ENCODE data around the gene PPFIA2.

The PPFIA2 gene

DNA sequence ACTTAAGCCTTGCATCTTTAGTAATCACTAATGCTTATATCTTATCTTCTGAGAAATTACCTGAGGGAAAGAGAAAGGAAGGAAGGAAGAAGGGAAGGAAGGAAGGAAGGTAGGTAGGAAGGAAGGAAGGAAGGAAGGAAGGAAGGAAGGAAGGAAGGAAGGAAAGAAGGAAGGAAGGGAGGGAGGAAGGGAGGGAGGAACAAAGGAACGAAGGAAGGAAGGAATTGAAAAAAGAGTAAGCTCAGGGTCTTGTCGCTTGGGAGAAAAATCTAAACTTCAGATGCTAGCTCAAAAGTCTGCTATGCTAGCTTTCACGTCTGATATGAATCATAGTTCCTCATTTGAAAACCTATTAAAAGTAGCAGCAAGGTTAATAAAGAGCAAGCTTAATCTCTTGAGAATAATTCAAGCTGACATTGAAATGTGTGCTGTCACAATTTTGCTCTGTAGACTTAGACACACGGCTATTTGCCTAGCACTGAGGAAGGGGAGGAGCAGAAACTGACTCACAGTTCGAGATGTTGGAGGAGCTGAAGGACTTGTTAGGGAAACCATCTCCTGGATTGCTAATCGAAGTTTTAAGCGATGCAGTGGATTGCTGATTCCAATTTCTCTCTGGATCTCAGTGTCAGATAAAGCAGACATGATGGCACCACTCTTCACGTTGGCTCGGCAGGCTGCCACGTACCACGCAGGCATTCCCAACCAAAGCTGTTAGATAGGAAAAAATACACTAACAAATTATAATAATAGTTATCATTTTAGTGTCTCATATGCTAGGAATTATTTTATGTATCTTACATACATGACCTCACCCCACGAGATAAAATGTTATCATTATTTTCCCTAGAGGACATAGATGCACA is 464.6 kb downstream of the PPFIA2 start:
- no peaks in the 10 kb centered on the region for H3K9me3 ChIP-seq (ENCODE audit: control insufficient read depth, insufficient read depth, low read length)
- no peaks in the 10 kb centered on the region for H3K27me3 ChIP-seq (ENCODE audit: control insufficient read depth, insufficient read depth, low read length)
- no peak overlapping the region for H3K4me3 ChIP-seq (ENCODE audit: low read depth, low read length)
- H3K36me3 ChIP-seq (ENCODE audit: control insufficient read depth, insufficient read depth, low read length), result no peaks in the 10 kb centered on the region
- H3K4me1 ChIP-seq (ENCODE audit: control insufficient read depth, insufficient read depth, low read length), result no peaks in the 10 kb centered on the region
- no peak overlapping the region for H3K9ac ChIP-seq (ENCODE audit: low read depth, low read length)

GRCh38 chr12:81288651-81289050 is 470.5 kb downstream of the PPFIA2 start:
- Histone ChIP-seq H3K27me3 (ENCODE audit: control insufficient read depth, insufficient read depth, low read length) (no peaks in the 10 kb centered on the region), H3K4me1 (ENCODE audit: control insufficient read depth, insufficient read depth, low read length) (no peaks in the 10 kb centered on the region), H3K36me3 (ENCODE audit: control insufficient read depth, insufficient read depth, low read length) (no peaks in the 10 kb centered on the region), H3K9me3 (ENCODE audit: control insufficient read depth, insufficient read depth, low read length) (no peaks in the 10 kb centered on the region), H3K4me3 (ENCODE audit: low read depth, low read length) (no peak overlapping the region), H3K9ac (ENCODE audit: low read depth, low read length) (no peak overlapping the region)

GRCh38 chr12:81284137-81284536 is 475.0 kb downstream of the PPFIA2 start:
- Histone ChIP-seq H3K4me1 (ENCODE audit: control insufficient read depth, insufficient read depth, low read length) (no peaks in the 10 kb centered on the region), H3K9me3 (ENCODE audit: control insufficient read depth, insufficient read depth, low read length) (no peaks in the 10 kb centered on the region), H3K36me3 (ENCODE audit: control insufficient read depth, insufficient read depth, low read length) (no peaks in the 10 kb centered on the region), H3K4me3 (ENCODE audit: low read depth, low read length) (no peak overlapping the region), H3K27me3 (ENCODE audit: control insufficient read depth, insufficient read depth, low read length) (no peaks in the 10 kb centered on the region), H3K9ac (ENCODE audit: low read depth, low read length) (no peak overlapping the region)

- no peaks in the 10 kb centered on the region for H3K4me1 ChIP-seq (ENCODE audit: control insufficient read depth, insufficient read depth, low read length)
- no peaks in the 10 kb centered on the region for H3K9me3 ChIP-seq (ENCODE audit: control insufficient read depth, insufficient read depth, low read length)
- H3K4me3 ChIP-seq (ENCODE audit: low read depth, low read length), result no peak overlapping the region
- H3K9ac ChIP-seq (ENCODE audit: low read depth, low read length), result no peak overlapping the region
- no peaks in the 10 kb centered on the region for H3K27me3 ChIP-seq (ENCODE audit: control insufficient read depth, insufficient read depth, low read length)
- no peaks in the 10 kb centered on the region for H3K36me3 ChIP-seq (ENCODE audit: control insufficient read depth, insufficient read depth, low read length)
Measured at GRCh38 chr12:81274637-81275529, 484.3 kb downstream of the PPFIA2 start.

- Histone ChIP-seq H3K4me3 (ENCODE audit: low read depth, low read length) (no peak overlapping the region), H3K9me3 (ENCODE audit: control insufficient read depth, insufficient read depth, low read length) (no peaks in the 10 kb centered on the region), H3K9ac (ENCODE audit: low read depth, low read length) (no peak overlapping the region), H3K27me3 (ENCODE audit: control insufficient read depth, insufficient read depth, low read length) (no peaks in the 10 kb centered on the region), H3K4me1 (ENCODE audit: control insufficient read depth, insufficient read depth, low read length) (no peaks in the 10 kb centered on the region), H3K36me3 (ENCODE audit: control insufficient read depth, insufficient read depth, low read length) (no peaks in the 10 kb centered on the region)
Measured at GRCh38 chr12:81270385-81270784, 488.8 kb downstream of the PPFIA2 start.

DNA sequence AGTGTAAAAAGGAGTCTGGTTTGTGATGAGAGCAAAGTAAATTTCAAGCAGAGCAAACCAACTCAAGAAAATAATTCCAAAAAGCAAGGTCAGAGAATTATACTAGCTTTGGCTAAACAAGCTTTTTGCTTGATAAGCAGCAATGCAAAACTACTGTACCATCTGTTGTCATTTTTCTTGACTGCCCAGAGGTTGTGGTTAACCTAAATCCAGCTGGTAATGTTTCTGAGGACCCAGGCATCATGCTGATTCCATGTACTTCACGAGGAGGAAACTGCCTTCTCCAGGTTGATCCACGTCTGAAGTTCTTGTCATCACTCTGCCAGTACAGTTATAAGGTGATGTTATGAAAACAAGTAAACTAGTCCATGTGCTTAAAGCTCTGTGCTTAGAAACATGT is 496.1 kb downstream of the PPFIA2 start:
- no peaks in the 10 kb centered on the region for H3K9me3 ChIP-seq (ENCODE audit: control insufficient read depth, insufficient read depth, low read length)
- peaks cover 3% of the 10 kb centered on the region for H3K4me1 ChIP-seq (ENCODE audit: control insufficient read depth, insufficient read depth, low read length)
- no peaks in the 10 kb centered on the region for H3K36me3 ChIP-seq (ENCODE audit: control insufficient read depth, insufficient read depth, low read length)
- no peak overlapping the region for H3K9ac ChIP-seq (ENCODE audit: low read depth, low read length)
- no peaks in the 10 kb centered on the region for H3K27me3 ChIP-seq (ENCODE audit: control insufficient read depth, insufficient read depth, low read length)
- no peak overlapping the region for H3K4me3 ChIP-seq (ENCODE audit: low read depth, low read length)

GRCh38 chr12:81261508-81262207 is 497.5 kb downstream of the PPFIA2 start:
- H3K4me1 ChIP-seq (ENCODE audit: control insufficient read depth, insufficient read depth, low read length), result peaks cover 3% of the 10 kb centered on the region
- no peaks in the 10 kb centered on the region for H3K9me3 ChIP-seq (ENCODE audit: control insufficient read depth, insufficient read depth, low read length)
- H3K36me3 ChIP-seq (ENCODE audit: control insufficient read depth, insufficient read depth, low read length), result no peaks in the 10 kb centered on the region
- no peak overlapping the region for H3K9ac ChIP-seq (ENCODE audit: low read depth, low read length)
- H3K27me3 ChIP-seq (ENCODE audit: control insufficient read depth, insufficient read depth, low read length), result no peaks in the 10 kb centered on the region
- H3K4me3 ChIP-seq (ENCODE audit: low read depth, low read length), result no peak overlapping the region

- Histone ChIP-seq H3K4me1 (ENCODE audit: control insufficient read depth, insufficient read depth, low read length) (peaks cover 5% of the 10 kb centered on the region), H3K9me3 (ENCODE audit: control insufficient read depth, insufficient read depth, low read length) (no peaks in the 10 kb centered on the region)
Measured at GRCh38 chr12:81259360-81259759, 499.8 kb downstream of the PPFIA2 start.

GRCh38 chr12:81257947-81258551 is 501.1 kb downstream of the PPFIA2 start:
- Histone ChIP-seq H3K9me3 (ENCODE audit: control insufficient read depth, insufficient read depth, low read length) (no peaks in the 10 kb centered on the region), H3K4me3 (ENCODE audit: low read depth, low read length) (no peak overlapping the region), H3K36me3 (ENCODE audit: control insufficient read depth, insufficient read depth, low read length) (no peaks in the 10 kb centered on the region), H3K4me1 (ENCODE audit: control insufficient read depth, insufficient read depth, low read length) (peaks cover 5% of the 10 kb centered on the region), H3K27me3 (ENCODE audit: control insufficient read depth, insufficient read depth, low read length) (no peaks in the 10 kb centered on the region), H3K9ac (ENCODE audit: low read depth, low read length) (no peak overlapping the region)

More at GRCh38 chr12:81259360-81259759, 499.8 kb downstream of the PPFIA2 start:
- H3K27me3 ChIP-seq (ENCODE audit: control insufficient read depth, insufficient read depth, low read length), result no peaks in the 10 kb centered on the region
- no peaks in the 10 kb centered on the region for H3K36me3 ChIP-seq (ENCODE audit: control insufficient read depth, insufficient read depth, low read length)
- H3K9ac ChIP-seq (ENCODE audit: low read depth, low read length), result no peak overlapping the region
- H3K4me3 ChIP-seq (ENCODE audit: low read depth, low read length), result no peak overlapping the region

DNA sequence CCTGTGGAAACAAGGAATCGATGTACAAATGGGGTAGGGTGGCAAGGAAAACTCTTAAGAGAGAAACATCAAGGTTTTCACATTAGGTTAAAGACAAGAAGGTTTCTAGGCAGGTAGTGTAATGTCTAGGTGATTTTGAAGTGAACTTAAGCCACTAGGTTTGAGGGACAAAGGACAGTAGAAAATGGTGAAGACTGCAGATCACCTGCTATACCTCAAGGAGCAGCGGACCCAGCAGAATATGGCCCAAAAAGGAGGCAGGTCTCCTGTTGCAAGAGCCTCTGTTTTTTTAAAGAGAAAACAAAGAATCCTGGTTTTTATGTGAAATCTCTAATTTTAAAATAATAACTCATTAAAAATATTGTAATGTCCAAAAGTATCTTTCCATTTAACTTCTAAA is 503.2 kb downstream of the PPFIA2 start:
- no peaks in the 10 kb centered on the region for H3K27me3 ChIP-seq (ENCODE audit: control insufficient read depth, insufficient read depth, low read length)
- no peaks in the 10 kb centered on the region for H3K36me3 ChIP-seq (ENCODE audit: control insufficient read depth, insufficient read depth, low read length)
- peaks cover 2% of the 10 kb centered on the region for H3K4me1 ChIP-seq (ENCODE audit: control insufficient read depth, insufficient read depth, low read length)
- H3K9me3 ChIP-seq (ENCODE audit: control insufficient read depth, insufficient read depth, low read length), result no peaks in the 10 kb centered on the region
- no peak overlapping the region for H3K9ac ChIP-seq (ENCODE audit: low read depth, low read length)
- H3K4me3 ChIP-seq (ENCODE audit: low read depth, low read length), result no peak overlapping the region

DNA sequence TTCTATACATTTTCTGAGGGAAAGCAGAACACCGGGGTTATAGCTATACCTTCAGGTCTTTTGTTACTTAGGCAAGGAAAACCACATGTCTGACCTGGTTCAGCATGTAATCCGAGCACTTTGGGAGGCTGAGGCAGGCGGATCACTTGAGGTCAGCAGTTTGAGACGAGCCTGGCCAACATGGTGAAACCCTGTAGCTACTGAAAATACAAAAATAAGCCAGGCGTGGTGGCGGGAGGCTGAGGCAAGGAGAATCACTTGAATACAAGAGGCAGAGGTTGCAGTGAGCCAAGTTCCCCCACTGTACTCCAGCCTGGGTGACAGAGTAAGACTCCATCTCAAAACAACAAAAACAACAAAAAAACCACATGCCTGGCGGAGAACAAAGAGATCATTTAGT is 503.7 kb downstream of the PPFIA2 start:
- no peaks in the 10 kb centered on the region for H3K9me3 ChIP-seq (ENCODE audit: control insufficient read depth, insufficient read depth, low read length)
- H3K27me3 ChIP-seq (ENCODE audit: control insufficient read depth, insufficient read depth, low read length), result no peaks in the 10 kb centered on the region
- no peak overlapping the region for H3K4me3 ChIP-seq (ENCODE audit: low read depth, low read length)
- no peaks in the 10 kb centered on the region for H3K36me3 ChIP-seq (ENCODE audit: control insufficient read depth, insufficient read depth, low read length)
- no peak overlapping the region for H3K9ac ChIP-seq (ENCODE audit: low read depth, low read length)
- peaks cover 2% of the 10 kb centered on the region for H3K4me1 ChIP-seq (ENCODE audit: control insufficient read depth, insufficient read depth, low read length)

Data from iPS-15b (cell line).